ENCODE results near the gene RFC4.
"Not testable (repeated sequence)": the region's sequence is repeated elsewhere in the genome, so short reads cannot be mapped to it uniquely, and the experiment has no call there.

The RFC4 gene

GRCh38 chr3:186810336-186810996 is 4.2 kb upstream of the RFC4 start:
- POLR2A ChIA-PET = no interaction called here

GRCh38 chr3:186807231-186807630 is 949 bp upstream of the RFC4 start:
- no peaks in the 10 kb centered on the region for H3K9me3 ChIP-seq (ENCODE audit: control insufficient read depth, insufficient read depth, low read depth, low read length)
- H3K27ac ChIP-seq (ENCODE audit: extremely low read depth, low read depth, low read length) = no peak overlapping the region; the same call in 1 of the 2 replicates
- H3K4me1 ChIP-seq (ENCODE audit: control insufficient read depth, insufficient read depth, low read length) = no peaks in the 10 kb centered on the region
- TF ChIP-seq ZNF146 (tag by site-specific recombination; IDR thresholded peaks at IDR 0.05) (no peak), ZNF660 (tag by site-specific recombination; IDR thresholded peaks at IDR 0.05) (peak; percentile 7; the same call in 1 of the 2 replicates), ZSCAN18 (tag by site-specific recombination; IDR thresholded peaks at IDR 0.05) (no peak), ZNF341 (tag by site-specific recombination; IDR thresholded peaks at IDR 0.05; ENCODE audit: low read depth) (no peak), ZBTB21 (tag by site-specific recombination; IDR thresholded peaks at IDR 0.05) (no peak), ZEB2 (tag by site-specific recombination; IDR thresholded peaks at IDR 0.05) (no peak), KLF10 (tag by site-specific recombination; IDR thresholded peaks at IDR 0.05) (no peak), GLI2 (tag by site-specific recombination; IDR thresholded peaks at IDR 0.05; ENCODE audit: borderline replicate concordance, low read depth) (no peak), ZNF174 (tag by site-specific recombination; IDR thresholded peaks at IDR 0.05) (no peak), ZNF747 (tag by site-specific recombination; IDR thresholded peaks at IDR 0.05) (no peak), SP7 (tag by site-specific recombination; IDR thresholded peaks at IDR 0.05) (0 out of 2 replicates have a peak, but pooled peaks have one; percentile 6)
- peaks cover 13 to 31% of the 10 kb centered on the region in 2 experiments; a peak in 2 of 3 replicates for H3K36me3 ChIP-seq (ENCODE audit: control insufficient read depth in 2 of 2, insufficient read depth in 1 of 2, low read length in 2 of 2)
- ChIA-PET POLR2A (interaction anchor here (4.2 kb wide), 1 partner anchor 24 kb away, joined by 35 read pairs; the partner anchor contains the start of gene EIF4A2), CTCF (interaction anchor here (0.7 to 1.4 kb wide), 2 partner anchors 15 to 1457 kb away, joined by 3 read pairs; no protein-coding TSS in a partner anchor)
- H3K4me3 ChIP-seq (ENCODE audit: low read depth, low read length) = peak overlapping the region; percentile 95

More at GRCh38 chr3:186810336-186810996, 4.2 kb upstream of the RFC4 start:
- CTCF ChIA-PET = interaction anchor here (0.8 kb wide), 1 partner anchor 866 kb away, joined by 3 read pairs; no protein-coding TSS in a partner anchor
- no peaks in the 10 kb centered on the region for H3K4me1 ChIP-seq (ENCODE audit: control insufficient read depth, insufficient read depth, low read length)
- H3K36me3 ChIP-seq (ENCODE audit: control insufficient read depth in 2 of 2, insufficient read depth in 1 of 2, low read length in 2 of 2) = no peaks in the 10 kb centered on the region; a peak in 1 of 3 replicates
- TF ChIP-seq ZNF660 (tag by site-specific recombination; IDR thresholded peaks at IDR 0.05) (no peak), REST (tag by site-specific recombination; IDR thresholded peaks at IDR 0.05) (0 out of 2 replicates have a peak, but pooled peaks have one; percentile 45), EGR2 (tag by site-specific recombination; IDR thresholded peaks at IDR 0.05; ENCODE audit: low read depth) (0 out of 2 replicates have a peak, but pooled peaks have one; percentile 18), GLI4 (tag by site-specific recombination; IDR thresholded peaks at IDR 0.05) (no peak)
- H3K9me3 ChIP-seq (ENCODE audit: control insufficient read depth, insufficient read depth, low read depth, low read length) = no peaks in the 10 kb centered on the region
- no peak overlapping the region for H3K4me3 ChIP-seq (ENCODE audit: low read depth, low read length)
- H3K27ac ChIP-seq (ENCODE audit: extremely low read depth, low read depth, low read length) = no peak overlapping the region

- peaks cover 44 to 62% of the 10 kb centered on the region in 2 experiments for H3K36me3 ChIP-seq (ENCODE audit: control insufficient read depth in 2 of 2, insufficient read depth in 1 of 2, low read length in 2 of 2)
These were observed 2.8 kb downstream of the RFC4 start for GRCh38 chr3:186803447-186803846.

More at GRCh38 chr3:186803447-186803846, 2.8 kb downstream of the RFC4 start:
- TF ChIP-seq GLIS1 (tag by site-specific recombination; IDR thresholded peaks at IDR 0.05) = peak; percentile 90
- TF ChIP-seq WT1 (tag by site-specific recombination; IDR thresholded peaks at IDR 0.05) = peak; percentile 13; the same call in 1 of the 2 replicates
- TF ChIP-seq ZNF585B (tag by site-specific recombination; IDR thresholded peaks at IDR 0.05) = peak; percentile 27; the same call in 1 of the 2 replicates
- TF ChIP-seq ZNF335 (tag by site-specific recombination; conservative IDR thresholded peaks at IDR 0.05) = peak; percentile 83
- not testable (repeated sequence) for H3K9me3 ChIP-seq (ENCODE audit: control insufficient read depth, insufficient read depth, low read depth, low read length); H3K27ac ChIP-seq (ENCODE audit: extremely low read depth, low read depth, low read length); H3K4me3 ChIP-seq (ENCODE audit: low read depth, low read length); H3K4me1 ChIP-seq (ENCODE audit: control insufficient read depth, insufficient read depth, low read length)
- ChIA-PET POLR2A (interaction anchor here (0.6 to 4.2 kb wide), 2 partner anchors 20 to 206 kb away, joined by 3 to 35 read pairs; partner anchors contain the start of gene EIF4A2), CTCF (interaction anchor here (1.4 kb wide), 1 partner anchor 16 kb away, joined by 5 read pairs; no protein-coding TSS in a partner anchor)

Measured in HEK293 (cell line).